Activated gamma-delta T cell treated with Interleukin-2 at 50 U/mL for 16 hours (primary cell): ENCODE data around the gene NECAB3.

Source experiments
- DNase-seq: peaks from one replicate; pipeline ENCODE4 v3.0.0-alpha.2; 2020

The NECAB3 gene

DNA sequence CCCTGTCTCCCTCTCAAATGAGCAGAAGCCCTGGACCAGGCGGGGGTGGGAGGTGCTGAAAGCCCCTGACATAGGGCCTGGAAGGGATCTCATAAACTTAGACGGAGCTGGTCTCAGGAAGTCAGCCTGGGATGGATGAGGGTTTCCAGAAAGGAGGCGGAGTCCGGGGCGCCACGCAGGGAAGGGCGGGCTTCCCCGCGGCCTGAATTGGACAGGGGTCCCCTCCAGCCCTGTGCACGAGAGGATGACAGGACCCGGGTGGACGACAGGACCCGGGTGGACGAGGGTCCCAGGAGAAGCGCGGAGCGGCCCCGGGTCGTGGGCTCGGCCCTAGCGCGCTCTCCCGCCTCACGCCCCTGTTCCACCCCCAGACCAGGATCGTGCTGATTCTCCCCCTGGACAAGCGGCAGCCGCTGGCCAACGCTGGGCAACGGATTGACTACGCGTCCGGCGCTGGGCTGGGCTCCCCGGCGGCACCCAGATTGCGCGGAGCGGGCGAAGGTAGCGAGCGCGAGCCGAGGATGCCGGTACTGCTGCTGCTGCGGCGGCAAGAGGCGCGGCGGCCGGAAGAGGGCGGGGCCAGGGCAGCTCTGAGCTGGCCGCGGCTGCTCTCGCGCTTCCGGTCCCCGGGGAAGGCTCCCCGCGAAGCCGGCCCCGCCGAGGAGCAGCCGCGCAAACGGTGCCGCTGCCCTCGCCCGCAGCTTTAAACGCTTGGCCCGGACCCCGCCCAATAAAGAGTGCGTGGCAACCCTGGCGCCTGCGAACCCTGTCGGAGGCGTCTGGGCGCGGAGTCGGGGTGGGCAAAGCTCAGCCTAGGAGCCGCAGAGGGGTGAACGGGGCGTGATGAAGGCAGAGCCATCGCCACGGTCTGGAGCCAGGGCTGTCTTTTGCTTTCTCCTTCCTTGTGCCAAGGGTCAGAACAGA is 10.8 kb downstream of the NECAB3 start:
- peak; percentile 85 for DNase-seq

DNA sequence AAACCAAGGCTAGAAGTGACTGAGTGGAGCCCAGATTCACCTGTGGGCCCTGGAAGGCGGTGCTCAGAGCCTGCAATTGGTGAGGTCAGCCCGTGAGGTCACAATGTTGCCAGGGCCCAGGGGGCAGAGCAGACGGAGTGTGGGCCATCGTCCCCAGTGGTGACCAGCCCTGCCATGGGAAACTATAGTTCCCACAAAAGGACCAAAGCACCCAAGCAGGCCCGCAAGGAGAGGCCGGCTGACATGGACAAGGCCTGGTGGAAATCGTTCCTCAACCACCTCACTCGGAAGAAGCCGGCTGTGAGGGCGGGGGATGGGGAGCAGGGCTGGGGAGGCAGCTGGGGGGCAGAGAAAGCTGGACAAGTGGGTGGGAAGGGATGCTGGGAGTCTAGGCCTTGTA is 12.1 kb downstream of the NECAB3 start, which contains the start of gene C20orf144:
Gene C20orf144, plus strand, starts transcription at position 156 of the 400 bp plus-strand sequence. Its CDS starts 19 bp downstream, at position 175.
- no peak for DNase-seq

DNA sequence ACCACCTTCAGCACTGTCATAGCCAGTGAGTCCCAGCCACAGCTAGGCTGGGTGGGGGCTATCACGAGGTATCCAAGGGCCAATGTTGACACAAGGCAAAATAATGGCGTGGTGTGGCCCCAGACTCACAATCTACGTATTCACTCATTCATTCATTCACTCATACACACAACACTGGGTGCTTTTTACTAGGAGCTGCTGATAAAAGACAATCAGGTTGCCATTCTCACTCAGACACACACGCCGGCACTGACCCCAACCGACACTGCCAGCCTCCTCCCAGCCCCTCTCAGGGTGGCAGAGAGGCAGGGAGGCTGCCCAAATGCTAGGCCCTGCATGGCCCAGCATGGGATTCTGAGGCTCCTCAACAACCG is 13.6 kb downstream of the NECAB3 start:
- no peak for DNase-seq

DNA sequence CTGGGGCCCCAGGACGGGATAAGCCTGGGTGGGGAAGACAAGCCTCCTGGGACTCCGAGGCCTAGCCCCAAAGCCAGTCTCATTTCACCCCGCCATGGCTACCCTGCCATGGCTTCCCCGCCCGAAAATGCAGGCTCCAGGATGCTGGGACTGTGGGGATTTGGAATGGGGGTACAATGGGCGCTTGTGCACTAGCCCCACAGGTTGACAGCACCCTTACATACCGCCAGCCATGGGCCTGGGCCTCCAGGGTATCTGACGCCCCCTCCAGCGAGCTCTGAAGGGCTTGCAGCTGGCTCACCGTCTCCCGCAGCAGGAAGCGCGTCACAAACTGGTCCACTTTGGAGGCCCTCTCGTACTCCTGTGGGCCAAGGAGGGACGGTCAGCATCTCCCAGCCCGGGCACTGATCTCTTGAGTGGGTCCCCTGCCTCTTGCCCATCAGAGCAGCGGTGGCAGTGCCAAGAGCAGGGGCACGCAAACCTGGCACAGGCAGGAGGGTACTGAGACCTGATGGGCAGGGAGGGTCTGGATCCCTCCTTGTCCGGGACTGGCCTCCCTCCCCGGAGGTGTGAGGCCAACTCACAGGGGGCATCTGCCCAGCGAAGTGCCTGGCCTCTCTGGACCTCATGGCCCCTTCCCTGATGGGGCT is 14.1 kb downstream of the NECAB3 start:
- no peak for DNase-seq

DNA sequence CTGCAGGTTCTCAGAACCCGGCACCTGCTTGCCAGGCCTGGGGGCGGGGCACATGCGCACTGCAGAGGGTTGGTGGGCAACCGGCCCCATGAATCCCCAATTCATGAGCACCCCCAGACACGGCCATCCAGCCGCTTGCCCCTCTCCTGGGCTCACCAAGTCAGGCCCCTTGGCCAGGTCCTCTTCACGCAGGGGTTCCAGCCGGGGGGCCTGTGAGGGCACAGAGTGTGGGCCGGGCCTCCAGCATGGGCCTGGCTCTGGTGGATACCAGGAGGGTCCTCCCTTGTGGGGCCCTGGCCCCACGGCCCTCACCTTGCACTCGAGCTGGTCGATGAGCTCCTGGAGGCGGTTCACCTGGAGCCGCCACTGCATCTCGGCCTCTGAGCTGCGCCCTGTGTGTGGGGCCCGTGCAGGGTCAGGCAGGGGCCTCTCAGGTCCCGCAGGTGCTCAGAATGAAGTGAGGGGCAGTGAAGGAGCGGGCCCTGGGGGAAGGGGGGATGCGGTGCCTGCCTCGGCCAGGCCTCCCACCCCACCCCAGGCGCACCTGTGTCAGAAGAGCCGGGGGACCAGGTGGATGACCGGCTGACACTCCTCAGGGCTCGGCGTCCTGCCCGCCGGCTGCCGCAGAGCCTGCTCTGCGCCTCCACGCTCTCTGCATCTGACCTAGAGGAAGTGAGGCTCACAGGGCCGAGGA is 14.7 kb downstream of the NECAB3 start:
- DNase-seq: no peak

DNA sequence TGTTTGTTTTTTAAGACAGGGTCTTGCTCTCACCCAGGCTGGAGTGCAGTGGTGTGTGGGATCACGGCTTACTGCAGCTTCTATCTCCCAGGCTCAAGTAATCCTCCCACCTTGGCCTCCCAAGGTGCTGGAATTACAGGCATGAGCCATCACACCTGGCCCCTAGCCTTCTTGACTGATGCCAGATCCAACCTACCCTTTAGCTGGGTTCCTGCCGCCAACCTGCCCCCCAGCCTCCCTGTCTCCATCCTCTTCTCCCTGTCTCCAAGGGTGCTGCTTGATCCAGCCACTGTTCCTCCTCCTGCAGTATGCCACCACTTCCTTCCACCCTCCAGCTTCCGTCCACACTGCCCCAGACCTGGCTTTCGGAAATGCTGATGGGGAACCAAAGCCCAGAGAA is 15.3 kb downstream of the NECAB3 start:
- DNase-seq: no peak

DNA sequence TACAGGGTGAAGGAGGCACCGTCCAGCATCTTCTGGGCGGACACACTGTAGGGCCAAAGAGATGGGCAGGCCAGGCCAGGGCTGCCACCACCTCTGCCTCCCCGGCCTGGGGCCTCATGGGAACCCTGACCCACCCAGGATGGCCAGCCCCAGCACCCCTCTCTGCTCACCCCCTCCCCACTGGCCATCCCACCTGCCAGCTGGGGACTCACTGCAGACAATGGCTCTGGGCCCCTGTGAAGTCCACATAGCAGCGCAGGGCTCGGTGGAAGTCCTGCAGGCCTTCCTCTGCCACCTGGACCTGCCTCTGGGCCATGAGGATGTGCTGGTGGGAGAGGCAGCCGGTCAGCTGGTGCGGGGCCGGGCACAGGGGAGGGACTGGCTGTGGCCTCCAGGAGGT is 15.7 kb downstream of the NECAB3 start:
- DNase-seq: no peak

DNA sequence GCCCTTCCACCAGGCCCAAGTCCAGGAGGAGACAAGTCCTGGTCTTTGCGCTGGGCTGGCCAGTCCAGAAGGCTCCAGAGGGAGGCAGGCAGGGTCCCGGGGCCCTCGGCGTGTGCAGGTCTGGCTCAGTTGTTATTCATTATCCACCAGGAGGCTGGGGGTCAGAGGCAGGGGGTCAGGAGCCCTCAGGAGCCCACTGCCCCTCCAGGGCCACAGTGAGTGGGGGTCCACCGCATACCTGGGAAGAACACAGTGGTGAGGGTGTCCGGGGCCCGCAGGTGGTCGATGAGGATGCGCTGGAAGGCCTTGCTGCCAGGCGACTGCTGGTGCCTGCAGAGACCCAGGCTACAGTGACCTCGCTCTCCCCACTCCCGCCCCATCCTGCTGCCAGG is 16.5 kb downstream of the NECAB3 start:
- no peak for DNase-seq

DNA sequence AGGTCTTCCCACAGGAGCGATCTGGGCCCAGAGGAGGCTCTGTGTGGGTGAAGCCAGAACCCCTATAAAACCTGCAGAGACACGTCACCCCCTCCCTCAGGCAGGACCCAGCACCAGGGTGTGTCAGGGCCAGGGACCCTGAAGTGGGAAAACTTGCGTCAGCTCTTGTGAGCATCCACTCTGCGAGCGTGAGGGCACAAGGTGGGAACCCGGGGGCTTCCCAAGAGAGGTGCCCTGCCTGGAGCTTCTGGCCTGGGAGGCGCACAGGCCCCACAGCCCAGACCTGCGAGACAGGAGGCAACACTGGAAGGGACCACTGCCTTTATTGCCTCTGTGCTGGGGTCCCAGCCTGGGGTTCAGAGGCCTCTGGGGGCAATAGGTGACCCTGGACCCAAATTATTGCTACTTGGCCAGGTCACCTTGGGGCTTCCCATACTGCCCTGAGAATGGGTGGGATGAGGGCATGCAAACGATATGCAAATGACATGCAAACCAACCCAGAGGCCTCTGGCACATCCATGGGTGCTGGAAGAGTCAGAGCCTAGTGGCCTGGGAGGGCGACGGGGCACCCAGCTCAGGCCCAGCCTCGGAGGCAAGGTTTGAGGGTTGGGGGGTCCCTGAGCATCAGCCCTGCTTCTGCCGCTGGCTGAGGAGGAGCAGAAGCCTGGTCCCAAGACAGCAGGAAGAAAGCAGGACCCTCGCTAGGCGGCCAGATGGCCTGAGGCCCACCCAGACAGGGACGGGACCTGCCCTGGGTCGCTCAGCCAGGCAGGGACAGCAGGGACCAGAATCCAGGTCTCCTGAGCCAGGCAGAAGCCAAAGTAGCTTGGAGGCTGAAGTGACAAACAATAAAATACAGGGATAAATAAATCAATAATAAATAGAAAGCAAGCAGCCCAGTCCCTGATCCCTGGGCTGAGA is 17.2 kb downstream of the NECAB3 start:
- no peak for DNase-seq

DNA sequence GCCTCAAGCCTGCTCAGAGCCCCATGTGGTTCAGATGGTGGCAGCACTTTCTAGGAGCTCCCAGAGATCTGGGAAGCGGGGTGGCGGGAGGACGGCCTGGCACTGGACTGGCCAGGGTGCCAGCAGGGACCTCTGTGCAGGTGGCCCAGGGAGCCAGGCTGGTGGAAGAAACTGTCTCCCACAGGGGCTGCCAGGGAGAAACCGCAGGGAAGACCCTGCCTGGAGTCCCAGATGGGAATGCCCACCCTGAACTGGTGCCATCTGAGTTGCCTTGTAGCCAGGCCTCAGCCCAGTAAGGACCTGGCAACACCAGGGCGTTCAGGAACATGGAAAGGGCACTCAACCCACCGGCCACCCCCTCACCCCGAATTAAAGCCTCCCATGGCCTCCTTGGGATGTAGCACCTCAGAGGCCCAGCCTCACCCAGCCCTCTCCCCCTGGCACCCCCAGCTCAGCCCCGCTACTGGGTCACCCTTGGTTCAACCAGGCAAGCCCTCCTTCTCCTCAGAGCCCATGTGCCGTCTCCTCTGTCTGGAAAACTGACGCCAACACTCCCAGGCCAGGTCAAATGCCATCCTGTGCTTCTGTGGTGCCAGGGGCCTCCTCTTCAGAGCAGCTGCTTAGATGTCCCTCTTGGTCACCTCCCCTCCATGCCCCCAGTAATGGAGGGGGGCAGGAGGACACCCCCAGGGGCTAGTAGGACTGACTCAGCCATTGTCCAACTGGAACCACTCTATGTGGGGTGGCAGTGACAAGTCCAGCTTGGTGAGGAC is 18.0 kb downstream of the NECAB3 start:
- no peak for DNase-seq

DNA sequence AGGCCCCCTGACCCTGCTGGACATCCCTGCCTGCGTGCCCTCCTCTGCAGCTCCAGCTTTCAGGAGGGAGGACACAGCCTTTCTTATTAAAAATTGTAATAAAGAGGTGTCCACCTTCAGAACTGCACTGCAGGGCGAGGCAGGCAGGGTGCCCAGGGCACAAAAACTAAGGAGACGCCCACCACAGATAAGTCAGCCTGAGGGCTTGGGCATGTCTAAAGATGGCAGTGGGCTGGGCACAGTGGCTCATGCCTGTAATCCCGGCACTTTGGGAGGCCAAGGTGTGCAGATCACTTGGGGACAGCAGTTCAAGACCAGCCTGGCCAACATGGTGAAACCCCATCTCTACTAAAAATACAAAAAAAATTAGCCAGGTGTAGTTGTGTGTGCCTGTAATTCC is 19.1 kb downstream of the NECAB3 start:
- no peak for DNase-seq

DNA sequence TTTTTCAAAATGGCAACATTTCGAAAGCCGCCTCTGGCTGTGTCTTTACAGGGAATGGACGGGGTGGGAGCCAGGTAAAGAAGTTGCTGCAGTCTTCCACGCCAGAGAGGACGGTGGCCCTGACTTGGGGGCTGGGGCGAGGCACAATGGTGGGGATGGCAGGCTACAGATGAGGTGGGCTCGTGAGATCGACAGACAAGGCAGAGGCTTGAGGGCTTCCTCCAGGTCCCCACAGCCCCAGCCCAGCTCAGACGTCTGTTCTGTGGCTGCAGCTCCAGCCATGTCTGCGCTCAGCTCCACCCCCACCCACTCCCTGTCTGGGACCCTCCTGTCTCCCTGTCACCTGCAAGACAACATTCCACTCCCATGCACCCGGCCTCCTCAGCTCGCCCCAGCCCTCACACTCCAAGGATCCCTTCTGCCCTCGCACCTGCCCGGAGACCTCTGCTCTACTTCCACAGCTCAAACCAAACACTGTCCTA is 19.5 kb downstream of the NECAB3 start:
- DNase-seq: no peak

DNA sequence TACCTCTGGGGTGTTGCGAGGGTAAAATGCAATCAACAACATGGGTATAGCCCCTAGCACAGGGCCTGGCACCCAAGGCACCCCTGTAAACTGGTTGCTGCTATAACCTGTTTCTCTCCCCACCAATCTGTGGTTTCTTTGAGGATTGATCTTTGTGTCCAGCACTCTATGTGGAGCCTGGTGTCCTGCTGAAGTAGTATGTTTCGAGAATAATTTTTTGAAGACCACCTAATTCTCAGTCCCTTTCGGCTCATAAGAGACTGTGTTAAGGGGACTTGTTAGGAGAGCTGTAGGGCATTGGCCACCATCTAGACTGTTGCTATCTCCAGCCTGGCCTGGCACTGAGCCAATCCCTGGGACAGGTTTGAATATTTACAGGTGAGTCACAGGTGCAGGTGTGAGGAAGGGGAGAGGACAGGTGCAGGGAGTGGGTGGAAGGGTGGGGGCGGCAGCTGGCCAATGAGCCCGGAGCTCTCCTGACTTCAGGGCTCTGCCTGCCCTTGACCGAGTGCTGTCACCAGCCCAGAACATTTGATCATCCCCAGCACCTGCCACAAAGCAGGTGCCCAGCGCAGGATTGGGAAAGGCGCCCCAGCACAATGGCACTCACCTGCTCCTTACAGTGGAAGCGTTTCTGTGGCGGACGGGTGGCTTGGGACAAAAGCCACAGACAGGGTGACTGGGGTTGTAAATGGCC is 20.2 kb downstream of the NECAB3 start:
- no peak for DNase-seq

DNA sequence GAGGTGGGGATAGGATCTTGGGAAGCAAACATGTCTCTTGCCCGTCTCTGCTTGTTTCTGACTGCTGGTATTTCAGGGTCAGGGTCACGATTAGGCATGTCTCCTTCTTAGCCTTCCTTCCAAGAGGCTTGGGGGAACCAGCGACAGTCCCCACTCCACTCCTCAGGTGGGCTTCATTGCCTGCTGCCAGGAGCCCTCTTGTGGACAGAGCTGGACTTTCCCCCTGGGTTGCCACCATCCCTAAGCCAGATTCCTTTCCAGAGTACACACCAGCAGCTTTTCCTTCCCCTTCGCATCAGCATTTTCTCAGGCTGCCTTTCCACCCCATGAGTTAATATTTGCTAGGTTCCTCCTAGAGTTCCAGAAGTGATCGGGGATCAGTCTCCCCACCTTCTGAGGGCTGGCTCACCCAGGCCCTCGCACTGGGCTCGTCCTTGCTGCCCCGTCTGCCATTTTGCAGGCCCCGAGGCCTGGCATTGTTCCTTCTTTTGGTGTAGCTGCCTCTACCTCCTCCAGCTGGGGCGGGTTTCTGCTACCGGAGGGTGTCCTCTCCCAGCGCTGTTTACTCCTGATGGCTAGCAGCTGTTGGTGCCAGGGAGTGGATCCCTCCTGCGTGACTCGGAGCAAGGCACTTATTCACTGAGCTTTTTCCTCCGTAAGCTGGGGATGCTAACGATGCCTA is 20.9 kb downstream of the NECAB3 start:
- peak; percentile 56 for DNase-seq

DNA sequence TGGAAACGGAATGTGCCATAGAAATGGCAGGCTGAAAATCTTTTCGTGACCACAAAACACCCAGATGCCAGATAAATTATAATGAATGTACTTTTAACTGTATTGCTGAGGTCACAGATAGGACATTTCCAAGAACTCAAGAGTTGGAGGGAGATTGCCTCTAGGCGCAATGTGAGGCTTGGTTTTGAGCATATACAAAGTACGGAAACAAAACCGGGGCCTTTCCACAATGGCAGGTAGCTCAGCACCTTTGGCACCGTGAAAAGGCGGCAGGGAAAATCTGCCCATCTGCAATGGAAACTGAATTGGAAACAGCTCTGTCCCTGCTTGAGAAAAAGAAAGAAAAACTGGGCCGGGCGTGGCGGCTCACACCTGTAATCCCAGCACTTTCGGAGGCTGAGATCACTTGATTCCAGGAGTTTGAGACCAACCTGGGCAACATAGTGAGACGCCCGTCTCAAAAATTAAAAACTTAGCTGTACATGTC is 22.6 kb downstream of the NECAB3 start:
- no peak for DNase-seq

DNA sequence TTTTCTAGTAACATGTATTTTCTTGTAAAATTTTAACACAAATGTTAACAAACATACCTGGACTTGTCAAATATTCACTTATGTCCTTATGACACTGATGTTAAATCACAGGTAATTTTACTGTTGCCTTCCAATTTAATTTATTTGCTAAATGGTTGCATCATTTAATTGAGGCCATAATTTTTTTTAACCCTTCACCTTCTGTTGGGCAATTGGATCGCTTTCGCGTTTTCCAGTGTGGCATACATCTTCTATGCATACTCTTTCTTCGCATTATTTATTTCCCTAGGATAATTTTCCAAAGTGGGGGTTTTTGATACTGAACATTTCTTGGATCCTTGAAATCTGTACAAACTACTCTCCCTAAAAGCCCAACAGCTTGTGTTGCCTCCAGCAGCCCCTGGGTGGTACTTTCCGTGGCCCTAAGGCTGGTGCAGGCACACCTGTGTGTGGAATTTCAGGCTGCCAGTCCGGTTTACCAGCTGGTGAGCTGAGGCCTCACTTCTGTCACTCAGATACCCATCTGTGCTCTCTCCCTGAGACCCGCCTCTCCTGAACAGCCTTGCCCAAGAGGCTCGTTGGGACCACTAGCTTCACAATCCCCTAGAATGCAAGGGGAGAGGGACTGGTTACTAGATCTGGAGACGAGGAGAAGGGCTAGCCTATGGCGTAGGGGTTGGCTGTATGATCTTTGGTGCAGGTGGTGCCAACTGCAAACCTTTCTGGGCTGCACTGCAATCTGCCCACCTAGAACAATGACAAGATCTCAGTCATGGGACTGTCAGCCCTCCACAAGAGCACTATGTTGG is 23.3 kb downstream of the NECAB3 start:
- no peak for DNase-seq

DNA sequence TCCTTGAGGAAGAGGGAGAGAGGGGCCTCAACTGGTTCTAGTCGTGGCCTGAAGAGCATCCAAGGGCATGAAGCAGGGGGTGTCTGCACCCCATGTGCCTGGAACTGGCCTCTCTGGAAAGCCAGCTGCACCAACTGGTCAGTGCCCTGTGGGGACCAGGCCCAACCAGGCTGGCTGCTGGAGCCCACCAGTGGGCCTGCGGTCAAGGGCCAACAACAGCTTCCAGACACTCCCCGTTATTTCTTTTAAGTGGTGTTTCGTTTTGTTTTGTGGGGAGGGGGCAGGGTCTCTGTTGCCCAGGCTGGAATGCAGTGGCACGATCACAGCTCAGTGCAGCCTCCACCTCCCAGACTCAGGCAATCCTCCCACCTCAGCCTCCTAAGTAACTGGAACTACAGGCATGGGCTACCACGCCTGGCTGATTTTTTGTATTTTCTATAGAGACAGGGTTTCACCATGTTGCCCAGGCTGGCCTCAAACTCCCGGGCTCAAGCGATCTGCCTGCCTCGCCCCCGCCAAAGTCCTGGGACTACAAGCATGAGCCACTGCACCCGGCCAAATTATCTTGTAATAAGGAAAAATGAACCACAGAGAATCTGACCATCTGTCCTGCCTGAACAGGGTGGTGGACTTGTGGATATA is 24.0 kb downstream of the NECAB3 start:
- DNase-seq: no peak

DNA sequence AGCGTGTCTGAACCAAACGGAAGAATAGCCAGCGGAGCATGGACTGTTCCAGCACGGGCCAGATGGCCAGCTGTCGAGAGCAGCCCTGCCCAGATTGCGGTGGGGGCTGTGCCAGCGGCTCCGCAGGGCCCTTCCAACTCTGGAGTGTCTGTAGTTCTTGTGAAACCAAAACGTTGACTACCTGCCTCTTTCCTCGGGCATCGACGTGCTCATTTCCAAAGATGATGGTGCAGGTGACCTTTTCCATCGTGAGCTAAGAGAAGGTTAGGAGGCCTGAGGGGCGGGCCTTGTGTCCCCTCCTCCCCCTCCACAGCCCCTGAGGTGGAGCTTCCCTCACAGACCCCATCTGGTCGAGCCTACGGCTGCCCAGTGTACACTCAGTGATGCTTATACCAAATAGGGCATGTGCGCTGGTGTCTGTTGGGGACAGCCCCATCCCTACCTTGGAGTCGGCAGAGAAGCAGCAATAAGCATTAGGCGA is 25.0 kb downstream of the NECAB3 start:
- no peak for DNase-seq
